ENCODE data around the gene SARM1. TPM values are rescaled to one million over a fixed set of nuclear protein-coding genes. Genes with fewer than 3 reads are reported as not detected.
"Not testable (repeated sequence)": the region's sequence is repeated elsewhere in the genome, so short reads cannot be mapped to it uniquely, and the experiment has no call there.

Gene SARM1
- total RNA-seq, 1 experiment from 2014 or later: 9.0 TPM

DNA sequence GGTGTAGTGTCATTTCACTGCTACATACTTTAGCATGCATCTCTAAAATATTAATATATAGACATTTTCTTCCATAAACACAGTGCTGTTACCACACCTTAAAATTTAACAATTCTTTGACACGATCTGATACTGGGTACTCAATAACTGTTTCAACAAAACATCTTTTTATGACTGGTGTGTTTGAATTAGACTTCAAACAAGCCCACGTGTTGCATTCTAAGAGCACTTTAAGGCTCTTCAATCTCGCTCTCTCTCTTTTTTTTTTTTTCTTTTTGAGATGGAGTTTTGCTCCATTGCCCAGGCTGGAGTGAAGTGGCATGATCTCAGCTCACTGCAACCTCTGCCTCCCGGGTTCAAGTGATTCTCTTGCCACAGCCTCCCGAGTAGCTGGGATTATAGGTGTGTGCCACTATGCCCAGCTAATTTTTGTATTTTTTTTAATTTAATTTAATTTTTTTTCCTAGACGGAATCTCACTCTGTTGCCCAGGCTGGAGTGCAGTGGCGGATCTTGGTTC is 50.4 kb downstream of the SARM1 start:
- no peak for DNase-seq (ENCODE audit: low read depth)

DNA sequence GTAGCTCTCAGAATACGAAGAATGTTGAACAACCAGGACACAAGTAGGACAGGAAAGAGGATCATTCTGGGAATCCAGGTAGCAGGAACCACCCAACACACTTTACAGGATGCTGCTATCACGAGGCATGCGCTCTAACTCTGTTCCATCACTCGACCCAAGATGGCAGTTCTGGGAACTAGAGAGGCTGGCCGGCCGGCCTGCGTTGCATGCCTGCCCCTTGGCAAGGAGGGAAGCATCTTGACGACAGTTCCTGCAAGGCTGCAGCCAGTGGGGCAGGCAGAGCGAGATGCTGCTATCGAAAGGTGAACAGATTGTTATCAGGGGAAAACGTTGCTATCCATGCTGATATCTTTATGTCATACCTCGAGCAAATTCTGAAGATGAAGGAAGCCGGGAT is 53.7 kb downstream of the SARM1 start:
- DNase-seq (ENCODE audit: low read depth): no peak

- DNase-seq (ENCODE audit: low read depth): peak; percentile 15
These were observed 54.6 kb downstream of the SARM1 start for GRCh38 chr17:28426081-28426519.

DNA sequence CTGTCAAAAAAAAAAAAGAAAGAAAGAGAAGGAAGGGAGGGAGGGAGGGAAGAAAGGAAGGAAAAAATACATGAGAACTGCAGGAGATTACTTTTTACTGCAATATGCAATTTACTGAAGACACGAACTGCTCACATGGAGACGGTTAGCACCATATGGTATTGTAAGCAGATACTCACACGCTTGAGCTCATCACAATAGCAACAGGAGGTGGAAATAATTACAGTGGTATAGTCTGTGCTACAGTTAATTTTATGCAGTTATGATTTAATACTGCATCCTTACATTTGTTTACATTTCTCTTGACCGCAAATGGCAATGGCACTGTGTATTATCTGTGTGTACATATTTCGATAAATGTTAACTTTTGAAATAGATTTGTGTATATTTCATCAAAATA is 55.9 kb downstream of the SARM1 start:
- DNase-seq (ENCODE audit: low read depth): no peak

- not testable (repeated sequence) for DNase-seq (ENCODE audit: low read depth)
These were observed 56.5 kb downstream of the SARM1 start for GRCh38 chr17:28427982-28428381.

DNA sequence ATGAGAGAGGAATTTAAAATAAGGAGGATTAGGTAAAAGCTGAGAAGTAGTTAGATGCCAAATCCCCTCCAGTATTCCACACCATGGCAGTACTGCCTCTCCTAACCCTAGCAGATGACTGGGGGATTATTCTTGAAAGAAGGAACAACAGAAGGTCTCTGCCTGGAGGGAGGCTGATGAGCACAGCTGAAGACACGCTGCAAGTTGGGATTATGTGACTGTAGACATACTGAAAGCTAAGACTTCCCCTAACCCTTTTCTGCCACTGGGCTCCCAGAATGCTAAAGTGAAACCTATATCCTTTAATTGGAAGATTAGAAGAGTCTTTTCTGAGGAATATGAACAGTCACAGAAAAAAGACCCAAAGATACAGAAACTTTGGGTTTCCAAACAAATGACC is 62.2 kb downstream of the SARM1 start:
- no peak for DNase-seq (ENCODE audit: low read depth)

DNA sequence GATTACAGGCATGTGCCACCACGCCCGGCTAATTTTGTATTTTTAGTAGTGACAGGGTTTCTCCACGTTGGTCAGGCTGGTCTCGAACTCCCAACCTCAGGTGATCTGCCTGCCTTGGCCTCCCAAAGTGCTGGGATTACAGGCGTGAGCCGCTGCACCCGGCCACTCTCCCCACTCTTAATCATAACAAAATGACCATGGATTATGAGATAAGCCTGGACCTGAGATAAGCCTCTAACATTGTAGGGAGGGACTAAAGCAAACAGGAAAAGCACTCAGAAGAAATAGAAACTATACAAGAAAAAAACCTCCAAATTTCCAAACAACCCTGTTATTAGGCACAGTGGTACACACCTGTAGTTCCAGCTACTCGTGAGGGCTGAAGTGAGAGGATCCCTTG is 62.8 kb downstream of the SARM1 start:
- not testable (repeated sequence) for DNase-seq (ENCODE audit: low read depth)

- no peak for DNase-seq (ENCODE audit: low read depth)
These were observed 72.6 kb downstream of the SARM1 start for GRCh38 chr17:28443901-28444638.

DNA sequence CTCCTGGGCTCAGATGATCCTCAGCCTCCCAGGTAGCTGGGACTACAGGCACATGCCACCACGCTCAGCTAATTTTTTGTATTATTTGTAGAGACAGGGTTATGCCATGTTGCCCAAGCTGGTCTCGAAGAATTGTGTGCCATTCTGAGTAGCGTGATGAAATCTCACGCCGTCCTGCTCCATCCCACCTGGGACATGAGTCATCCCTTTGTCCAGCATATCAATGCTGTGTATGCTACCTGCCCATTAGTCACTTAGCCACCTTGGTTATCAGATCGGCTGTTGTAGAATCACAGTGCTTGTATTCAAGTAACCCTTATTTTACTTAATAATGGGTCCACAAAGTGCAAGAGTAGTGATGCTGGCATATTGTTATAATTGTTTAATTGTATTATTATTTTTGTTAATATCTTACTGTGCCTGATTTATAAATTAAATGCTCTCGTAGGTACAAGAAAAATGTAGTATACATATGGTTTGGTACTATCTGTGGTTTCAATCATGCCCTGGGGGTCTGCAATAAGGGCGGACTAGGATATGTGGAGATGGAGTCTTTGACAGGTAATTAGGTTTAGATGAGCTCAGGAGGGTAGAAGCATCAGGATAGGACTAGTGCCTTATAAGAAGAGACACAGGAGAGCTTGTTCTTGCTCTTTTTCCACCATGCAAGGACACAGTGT is 75.4 kb downstream of the SARM1 start:
- DNase-seq (ENCODE audit: low read depth): no peak

GRCh38 chr17:28447396-28447760 is 75.9 kb downstream of the SARM1 start:
- no peak for DNase-seq (ENCODE audit: low read depth)

- no peak for DNase-seq (ENCODE audit: low read depth)
These were observed 78.4 kb downstream of the SARM1 start for GRCh38 chr17:28449859-28450258.

Other genes with a start within 250 kb of the SARM1 start
- gene TMEM97, start 52.5 kb upstream of the SARM1 start, total RNA-seq (2014; rRNA removed; shearing (Covaris generic)): 23.1 and 27.9 TPM in 2 replicates
- gene IFT20, start 36.2 kb upstream of the SARM1 start, total RNA-seq (2014; rRNA removed; shearing (Covaris generic)): 47.7 and 51.9 TPM in 2 replicates
- 25.7 and 30.5 TPM in 2 replicates for gene TNFAIP1, start 35.9 kb upstream of the SARM1 start, total RNA-seq (2014; rRNA removed; shearing (Covaris generic))
- gene POLDIP2, start 14.2 kb upstream of the SARM1 start, total RNA-seq (2014; rRNA removed; shearing (Covaris generic)): 79.6 and 91.8 TPM in 2 replicates
- not detected in 2 replicates for gene SEBOX, start 6.5 kb upstream of the SARM1 start, total RNA-seq (2014; rRNA removed; shearing (Covaris generic))
- 0.10 and 0.60 TPM in 2 replicates for gene VTN, start 1.4 kb upstream of the SARM1 start, total RNA-seq (2014; rRNA removed; shearing (Covaris generic))
- gene SLC46A1, start 34.5 kb downstream of the SARM1 start, total RNA-seq (2014; rRNA removed; shearing (Covaris generic)): 1.4 and 2.1 TPM in 2 replicates
- not detected in 2 replicates for gene SLC13A2, start 102.0 kb downstream of the SARM1 start, total RNA-seq (2014; rRNA removed; shearing (Covaris generic))
- gene FOXN1, start 134.7 kb downstream of the SARM1 start, total RNA-seq (2014; rRNA removed; shearing (Covaris generic)): not detected in 2 replicates
- gene UNC119, start 180.9 kb downstream of the SARM1 start, total RNA-seq (2014; rRNA removed; shearing (Covaris generic)): 21.7 and 24.7 TPM in 2 replicates
- 55.5 and 58.8 TPM in 2 replicates for gene PIGS, start 199.8 kb downstream of the SARM1 start, total RNA-seq (2014; rRNA removed; shearing (Covaris generic))
- 64.2 and 96.5 TPM in 2 replicates for gene ALDOC, start 205.2 kb downstream of the SARM1 start, total RNA-seq (2014; rRNA removed; shearing (Covaris generic))
- gene SPAG5, start 227.3 kb downstream of the SARM1 start, total RNA-seq (2014; rRNA removed; shearing (Covaris generic)): 84.1 and 90.9 TPM in 2 replicates
- gene RSKR, start 242.5 kb downstream of the SARM1 start, total RNA-seq (2014; rRNA removed; shearing (Covaris generic)): 2.9 and 3.5 TPM in 2 replicates